Activated effector memory CD4-positive, alpha-beta T cell treated with anti-CD3 and anti-CD28 coated beads, Interleukin-2, amount 50 U/mL, for 16 hours (primary cell): ENCODE data around the gene HOXD4.

Experiments
- DNase-seq: peaks from one replicate; pipeline ENCODE4 v3.0.0-alpha.2; 2020

The HOXD4 gene

DNA sequence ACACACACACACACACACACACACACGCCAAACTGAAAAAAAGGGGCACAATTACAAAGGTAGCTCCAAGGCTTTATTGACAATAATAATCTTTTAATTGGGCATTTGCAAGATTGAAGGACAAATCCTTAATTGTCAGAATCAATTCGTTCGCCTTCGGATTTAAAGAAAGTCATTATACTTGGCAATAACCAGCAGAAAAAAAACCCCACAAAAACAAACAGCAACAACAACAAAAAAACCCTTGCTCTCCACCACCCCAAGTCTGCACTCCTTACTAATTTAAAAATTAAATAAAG, 23.6 kb upstream of the HOXD4 start:
- no peak for DNase-seq

DNA sequence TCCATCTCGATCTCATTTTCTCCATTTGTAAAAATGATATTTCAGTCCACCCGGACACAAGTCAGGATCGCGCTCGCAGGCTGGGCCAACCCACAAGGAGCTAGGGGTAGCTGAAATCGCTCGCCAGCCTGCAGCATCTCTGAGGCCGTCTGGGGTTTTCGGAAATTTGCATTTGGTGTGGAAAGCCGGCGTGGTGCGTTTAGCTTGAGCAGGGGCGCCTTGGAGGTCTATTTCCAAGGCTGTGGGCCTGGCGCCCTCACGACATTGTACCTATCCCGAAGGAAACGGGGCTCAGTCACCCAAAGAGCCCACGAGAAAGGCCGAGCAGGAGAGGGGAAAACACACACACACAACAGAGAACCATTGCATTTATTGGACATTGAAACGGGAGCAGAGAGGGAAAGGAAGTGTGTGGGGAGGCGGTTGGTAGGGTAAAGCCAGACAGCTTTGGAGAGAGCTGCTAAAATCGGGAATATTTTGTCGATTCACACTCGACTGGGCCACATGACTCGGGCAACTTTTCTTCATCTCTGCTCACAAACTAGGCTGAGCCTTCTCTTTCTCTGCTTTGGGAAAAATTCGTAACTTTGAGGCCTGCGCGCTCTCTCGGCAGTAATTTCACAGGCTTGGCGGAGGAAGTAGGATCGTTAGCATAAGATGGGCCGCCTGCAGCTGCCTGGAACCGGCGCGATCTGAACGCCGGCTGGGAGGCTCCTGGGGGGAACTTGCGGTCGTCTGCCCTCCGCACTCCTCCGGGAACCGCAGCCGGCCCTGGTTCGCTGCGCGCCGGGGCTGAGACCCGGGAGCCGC, 23.0 kb upstream of the HOXD4 start:
- DNase-seq: no peak

DNA sequence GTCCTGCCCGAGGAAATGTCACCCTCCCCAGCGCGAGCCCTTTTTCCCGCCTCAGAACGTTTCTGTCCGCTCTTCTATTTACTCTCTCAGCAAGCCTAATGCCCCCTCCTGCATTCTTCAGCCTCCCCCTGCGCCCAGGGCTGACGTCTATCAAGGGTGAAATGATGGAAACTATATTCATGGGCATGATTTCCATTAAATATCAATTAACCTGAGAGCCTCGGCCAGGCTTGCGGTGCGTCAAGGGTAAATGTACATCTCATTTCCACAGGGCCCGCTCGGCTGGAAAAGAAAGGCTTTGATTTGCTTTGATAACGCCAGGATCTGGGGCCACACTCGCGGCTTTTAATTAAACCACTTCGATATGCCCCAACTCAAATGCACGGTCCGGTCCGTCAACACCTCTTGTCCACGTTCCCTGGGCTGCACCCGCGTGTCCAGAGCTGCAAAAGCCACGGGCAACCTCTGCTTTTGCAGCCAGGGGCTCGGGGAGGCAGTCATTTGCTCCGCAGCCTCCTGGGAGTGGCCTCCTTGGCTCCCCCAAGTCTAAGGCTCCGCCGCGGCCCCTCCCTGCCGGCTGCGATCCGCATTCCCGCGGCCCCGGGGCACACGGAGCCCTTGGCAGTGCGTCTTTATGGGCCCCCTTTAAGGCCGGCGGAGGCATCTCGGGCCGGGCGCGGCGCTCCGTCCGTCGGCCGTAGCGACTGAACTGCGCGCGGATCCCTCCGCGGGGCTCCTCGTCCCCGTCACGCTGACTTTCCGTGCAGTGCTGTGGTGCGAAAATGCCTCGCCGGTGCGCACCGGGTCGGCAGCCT, 22.2 kb upstream of the HOXD4 start, which contains the start of gene HOXD8:
HOXD8 (plus strand) TSS at position 724 of the 815 bp plus-strand sequence. CDS start 662 bp downstream, outside the sequence.
- no peak for DNase-seq

DNA sequence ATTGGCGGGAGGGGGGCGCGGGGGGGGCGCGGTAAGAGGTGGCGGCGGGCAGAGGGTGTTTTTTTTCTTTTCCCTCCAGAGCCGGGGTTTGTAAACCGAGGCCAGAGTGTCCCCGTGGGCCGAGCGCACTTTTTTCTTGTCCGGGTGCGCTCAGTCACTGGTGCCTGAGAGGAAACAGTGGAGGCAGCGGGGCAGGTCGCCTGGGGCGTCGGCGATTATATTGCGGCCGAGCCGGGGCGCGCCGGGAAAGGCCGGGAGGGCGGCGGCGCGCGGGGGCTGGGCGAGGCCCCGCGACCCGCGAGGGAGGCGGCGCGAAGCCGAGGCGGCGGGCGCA, 21.6 kb upstream of the HOXD4 start:
- no peak for DNase-seq

DNA sequence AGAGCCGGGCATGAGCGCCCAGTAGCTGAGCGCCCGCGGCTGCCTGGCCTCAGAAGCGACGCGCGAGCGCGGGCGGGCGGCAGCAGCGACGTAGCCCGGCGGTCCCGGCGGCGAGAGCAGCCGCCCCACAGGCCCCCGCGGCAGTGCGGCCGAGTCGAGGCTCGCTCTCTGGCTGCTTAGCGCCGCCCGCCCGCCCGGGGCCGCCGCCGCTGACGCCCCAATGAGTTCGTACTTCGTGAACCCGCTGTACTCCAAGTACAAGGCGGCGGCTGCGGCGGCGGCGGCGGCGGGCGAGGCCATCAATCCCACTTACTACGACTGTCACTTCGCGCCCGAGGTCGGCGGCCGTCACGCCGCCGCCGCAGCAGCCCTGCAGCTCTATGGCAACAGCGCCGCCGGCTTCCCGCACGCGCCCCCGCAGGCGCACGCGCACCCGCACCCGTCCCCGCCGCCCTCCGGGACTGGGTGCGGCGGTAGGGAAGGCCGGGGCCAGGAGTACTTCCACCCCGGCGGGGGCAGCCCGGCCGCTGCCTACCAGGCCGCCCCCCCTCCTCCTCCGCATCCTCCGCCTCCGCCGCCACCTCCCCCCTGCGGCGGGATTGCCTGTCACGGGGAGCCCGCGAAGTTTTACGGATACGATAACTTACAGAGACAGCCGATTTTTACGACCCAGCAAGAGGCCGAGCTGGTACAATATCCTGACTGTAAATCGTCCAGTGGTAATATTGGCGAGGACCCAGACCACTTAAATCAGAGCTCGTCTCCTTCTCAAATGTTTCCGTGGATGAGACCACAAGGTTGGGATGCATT, 21.0 kb upstream of the HOXD4 start:
- DNase-seq: no peak

DNA sequence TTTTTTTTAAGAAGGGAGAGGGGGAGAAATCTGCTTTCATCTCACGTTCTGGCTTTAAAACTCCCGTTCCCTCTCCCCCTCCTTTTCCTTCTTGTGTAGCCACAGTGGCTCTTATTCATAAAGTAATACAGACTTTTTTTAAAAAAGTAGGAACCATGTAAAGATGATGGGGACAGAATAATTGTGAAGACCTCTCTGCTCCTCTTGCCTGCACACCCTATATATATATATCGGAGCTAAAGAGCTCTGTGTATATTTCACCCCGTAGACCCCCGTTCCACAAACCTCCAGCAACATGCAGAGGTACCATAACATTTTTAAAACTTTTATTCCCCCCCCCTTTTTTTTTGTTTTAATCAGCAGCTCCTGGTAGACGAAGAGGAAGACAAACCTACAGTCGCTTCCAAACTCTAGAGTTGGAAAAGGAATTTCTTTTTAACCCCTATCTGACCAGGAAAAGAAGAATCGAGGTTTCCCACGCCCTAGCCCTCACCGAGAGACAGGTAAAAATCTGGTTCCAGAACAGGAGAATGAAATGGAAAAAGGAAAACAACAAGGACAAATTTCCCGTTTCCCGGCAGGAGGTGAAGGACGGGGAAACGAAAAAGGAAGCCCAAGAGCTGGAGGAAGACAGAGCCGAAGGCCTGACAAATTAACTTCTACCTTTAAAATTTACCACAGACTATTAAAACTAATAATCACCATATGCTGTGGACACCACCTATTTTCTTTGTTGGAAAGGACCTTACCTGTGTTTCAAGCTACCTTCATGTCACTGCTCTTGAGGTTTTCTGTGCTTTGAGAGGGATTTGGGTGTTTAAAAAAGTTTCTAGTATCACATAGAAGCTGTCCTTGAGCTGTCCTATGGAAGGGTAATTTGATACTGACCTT, 20.1 kb upstream of the HOXD4 start:
- DNase-seq: no peak

DNA sequence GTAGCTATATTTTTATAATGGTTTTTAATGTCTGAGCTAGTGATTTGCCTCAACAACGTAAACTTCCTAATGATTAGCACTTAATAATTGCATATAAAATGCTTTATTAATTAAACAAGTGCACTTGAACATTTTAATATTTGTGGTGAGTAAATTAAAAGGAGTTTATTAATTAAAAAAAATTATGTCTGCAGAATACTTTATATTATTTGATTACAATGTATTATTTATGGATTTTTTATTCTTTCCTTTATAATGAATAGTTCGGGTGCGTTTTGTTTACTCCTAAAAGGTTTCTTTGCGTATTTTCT, 19.5 kb upstream of the HOXD4 start:
- no peak for DNase-seq

DNA sequence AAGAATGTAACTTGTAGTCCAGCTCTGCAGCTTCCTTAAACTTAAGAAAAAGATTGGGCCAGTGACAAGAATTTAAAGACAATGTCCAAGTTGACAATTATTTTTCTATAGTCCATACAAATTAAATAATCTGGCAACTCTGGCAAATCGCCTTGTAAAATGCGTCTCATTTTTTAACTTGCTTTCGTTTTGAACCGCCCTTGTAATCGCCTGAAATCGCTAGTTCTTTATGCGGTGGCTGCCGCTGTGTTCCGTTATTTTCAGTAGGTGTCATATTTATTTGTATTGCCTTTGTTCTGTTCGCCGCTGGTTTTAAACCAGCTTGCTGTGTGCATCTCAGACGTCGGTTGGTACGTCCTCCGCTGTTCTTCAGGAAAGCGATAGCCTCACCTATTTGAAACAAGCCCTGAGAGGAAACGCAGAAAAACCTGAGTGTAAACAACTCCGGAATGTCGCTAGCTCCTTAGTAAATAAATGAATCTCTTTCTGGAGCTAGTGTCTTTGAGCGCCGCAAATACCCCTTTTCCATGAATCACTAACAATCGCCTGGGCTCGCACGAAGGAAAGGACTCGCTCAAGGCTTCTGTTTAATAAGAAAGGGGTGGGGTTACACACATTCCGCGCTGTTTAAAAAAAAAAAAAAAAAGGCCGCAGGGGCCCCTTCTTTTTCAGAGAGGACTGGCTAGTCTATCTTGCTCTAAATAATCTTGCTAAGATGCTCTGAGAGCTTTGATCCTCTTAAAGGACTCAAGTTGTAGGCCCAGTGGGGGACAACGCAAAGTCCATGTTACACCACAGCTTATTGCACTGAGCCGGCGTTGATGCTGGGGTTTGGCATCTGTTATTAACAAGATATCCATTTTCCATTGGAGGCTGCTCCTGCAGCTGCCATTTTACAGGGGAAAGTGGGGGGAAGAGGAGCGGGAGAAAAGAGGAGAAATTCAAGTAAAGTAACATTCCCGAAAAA, 18.9 kb upstream of the HOXD4 start:
- no peak for DNase-seq

DNA sequence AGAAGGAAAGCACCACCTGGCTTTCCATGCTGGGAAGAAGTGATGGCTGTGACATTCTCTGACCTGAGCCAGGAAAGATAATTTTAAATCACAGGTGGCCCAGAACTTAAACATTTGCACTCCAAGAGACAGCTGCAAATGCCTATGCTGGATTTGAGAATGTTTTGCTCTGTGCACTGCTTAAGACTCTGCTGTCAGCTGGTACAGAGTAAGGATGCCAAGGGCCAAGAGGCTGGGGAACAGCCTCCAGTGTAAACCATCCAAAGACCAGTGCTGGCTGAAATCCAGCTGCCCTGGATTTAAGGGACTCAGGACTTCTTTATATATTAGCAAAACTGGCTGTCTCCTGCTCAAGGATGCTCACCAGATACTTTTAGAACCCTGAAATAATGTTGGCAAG, 18.0 kb upstream of the HOXD4 start:
- DNase-seq: no peak

- no peak for DNase-seq
These were observed 17.3 kb upstream of the HOXD4 start for GRCh38 chr2:176134035-176134434.

DNA sequence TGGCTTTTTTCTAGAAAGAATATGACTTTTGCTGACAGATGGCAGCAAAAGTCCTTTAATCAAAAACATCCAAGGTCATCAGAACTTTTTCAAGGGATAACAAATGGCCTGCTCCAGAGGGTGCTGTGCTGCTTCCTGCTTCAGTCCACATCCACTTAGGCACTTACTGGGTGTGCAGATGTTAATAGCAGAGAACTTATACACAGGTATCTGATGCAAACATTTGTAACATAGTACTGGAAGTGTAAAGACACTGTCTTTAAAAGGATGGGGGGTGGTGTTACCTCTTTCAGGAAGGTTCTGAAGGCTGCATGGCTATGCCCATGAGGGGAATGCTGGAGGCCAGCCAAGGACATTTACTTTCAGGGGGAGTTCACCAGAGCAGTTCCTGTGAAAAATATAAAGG, 16.3 kb upstream of the HOXD4 start:
- no peak for DNase-seq

- DNase-seq: no peak
These were observed 14.7 kb upstream of the HOXD4 start for GRCh38 chr2:176136374-176137251.

DNA sequence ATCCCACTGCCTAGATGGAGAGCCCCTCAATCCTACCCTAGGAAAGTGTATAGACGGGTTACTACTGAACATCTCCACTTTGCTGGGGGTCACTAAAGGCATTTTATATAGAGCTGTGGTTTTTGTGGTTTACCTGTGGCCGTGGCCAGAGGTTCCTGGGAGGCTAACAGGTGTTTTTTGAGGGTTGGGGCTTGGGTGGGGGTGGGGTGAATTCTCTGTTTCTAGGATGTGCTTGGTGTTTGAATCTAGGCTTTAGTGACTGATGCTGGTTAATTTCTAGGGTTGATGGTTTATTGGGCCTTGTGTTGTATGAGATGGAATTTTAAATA, 14.1 kb upstream of the HOXD4 start:
- no peak for DNase-seq

DNA sequence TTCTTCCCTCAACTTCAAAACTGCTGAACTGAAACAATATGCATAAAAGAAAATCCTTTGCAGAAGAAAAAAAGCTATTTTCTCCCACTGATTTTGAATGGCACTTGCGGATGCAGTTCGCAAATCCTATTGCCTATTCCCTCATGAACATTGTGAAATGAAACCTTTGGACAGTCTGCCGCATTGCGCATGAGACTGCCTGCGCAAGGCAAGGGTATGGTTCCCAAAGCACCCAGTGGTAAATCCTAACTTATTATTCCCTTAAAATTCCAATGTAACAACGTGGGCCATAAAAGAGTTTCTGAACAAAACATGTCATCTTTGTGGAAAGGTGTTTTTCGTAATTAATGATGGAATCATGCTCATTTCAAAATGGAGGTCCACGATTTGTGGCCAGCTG, 13.4 kb upstream of the HOXD4 start:
- DNase-seq: no peak

GRCh38 chr2:176138526-176138922, 12.8 kb upstream of the HOXD4 start:
- DNase-seq: no peak

DNA sequence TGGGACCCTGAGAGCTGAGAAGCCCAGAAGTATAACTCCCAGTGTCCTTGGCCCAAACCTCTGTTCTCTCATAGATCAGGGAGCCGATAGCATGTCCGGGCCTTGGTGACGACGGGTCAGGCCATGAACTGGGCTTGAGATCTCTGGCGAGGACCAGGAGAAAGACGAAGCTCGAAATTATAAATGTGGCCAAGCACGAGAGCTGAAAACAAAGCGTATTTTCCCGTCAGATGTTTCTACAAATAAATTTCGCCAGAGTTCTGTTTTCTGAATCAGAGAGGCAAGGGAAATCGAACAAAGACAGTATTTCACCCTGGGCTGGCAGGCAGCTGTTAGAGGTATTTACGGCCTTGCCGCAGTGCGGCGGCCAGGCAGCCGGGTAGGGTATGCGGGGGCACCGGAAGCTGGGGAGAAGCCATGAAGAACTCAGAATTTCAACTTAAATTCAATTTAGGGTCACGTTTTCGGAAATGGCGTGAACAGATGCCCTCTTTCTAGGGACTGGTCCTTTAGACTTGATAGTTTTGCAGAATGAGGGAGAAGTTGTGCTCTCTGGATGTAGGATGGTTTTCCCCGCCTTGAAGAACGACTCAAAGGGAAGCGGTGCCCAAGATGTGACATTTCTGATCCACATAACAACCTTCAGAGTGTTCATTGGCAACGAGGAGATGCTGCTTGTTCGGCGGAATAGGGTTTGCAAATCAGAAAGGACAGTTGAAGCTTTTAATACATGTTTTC, 12.3 kb upstream of the HOXD4 start:
- DNase-seq: no peak

DNA sequence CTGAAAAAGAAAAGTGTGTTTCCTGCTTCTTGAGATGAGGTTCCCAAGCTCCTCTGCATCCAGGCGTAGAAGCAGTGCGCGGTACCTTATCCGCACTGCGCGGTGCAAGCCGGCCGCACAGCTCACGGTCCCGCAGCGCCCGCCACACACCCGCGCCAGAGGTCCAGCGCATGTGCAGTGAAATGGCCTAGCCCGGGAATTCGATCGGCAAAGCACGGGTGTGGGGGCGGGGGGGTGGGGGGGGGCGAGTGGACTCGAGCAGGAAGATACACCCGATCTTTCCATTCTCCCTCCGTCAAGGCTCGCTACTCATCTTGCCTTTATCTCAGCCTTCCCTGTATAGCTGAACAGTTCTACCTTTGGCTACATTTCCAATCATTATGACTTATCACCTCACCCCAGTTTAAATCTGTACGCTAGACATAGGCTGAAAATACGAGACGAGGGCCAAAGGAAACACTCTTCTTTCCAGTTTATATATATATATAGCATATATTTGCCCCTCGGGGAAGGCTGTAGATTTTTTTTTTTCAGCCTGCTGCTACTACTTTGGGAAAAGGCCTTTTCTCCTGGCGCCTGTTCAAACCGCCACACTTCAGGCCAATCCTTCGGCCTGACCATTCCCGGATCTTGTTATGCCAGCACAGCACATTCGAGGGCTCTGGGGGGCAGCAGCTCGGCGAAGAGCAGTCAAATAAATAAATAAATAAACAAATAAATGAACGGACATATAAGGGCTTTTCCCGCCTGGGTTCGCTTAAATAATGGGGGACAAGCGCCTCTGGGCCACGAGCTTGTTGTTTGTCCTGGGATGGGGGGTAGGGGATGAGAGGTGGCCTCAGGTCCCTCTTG, 11.5 kb upstream of the HOXD4 start:
- no peak for DNase-seq

GRCh38 chr2:176140513-176141317, 10.6 kb upstream of the HOXD4 start:
- DNase-seq: peak; percentile 81
